Measurements from ENCODE around the gene MICALL1. TPM values are rescaled to one million over a fixed set of nuclear protein-coding genes. Genes with fewer than 3 reads are reported as not detected.

MICALL1 gene
- total RNA-seq: 60.8 and 84.4 TPM in 2 replicates

GRCh38 chr22:37905534-37906363, at the start of gene MICALL1:
TSS of gene MICALL1 (plus strand) at chr22:37906297. CDS start at chr22:37906423, 126 bp downstream.

GRCh38 chr22:37953437-37954179, 47.5 kb downstream of the MICALL1 start, which contains the start of the genes C22orf23 and POLR2F:
TSS of gene C22orf23 (minus strand) at chr22:37953601. CDS start at chr22:37953149, 452 bp downstream.
TSS of gene POLR2F (plus strand) at chr22:37953699. CDS start at chr22:37953788, 89 bp downstream.

GRCh38 chr22:37983860-37984791, 78.0 kb downstream of the MICALL1 start, which contains the start of gene SOX10:
TSS of gene SOX10 (minus strand) at chr22:37984555. CDS start at chr22:37983784, 771 bp downstream.

Other genes with a start within 250 kb of the MICALL1 start
- 4.6 and 5.5 TPM in 2 replicates for gene PDXP, start 247.6 kb upstream of the MICALL1 start, total RNA-seq
- gene LGALS1, start 230.7 kb upstream of the MICALL1 start, total RNA-seq: 3,488 and 6,007 TPM in 2 replicates
- gene NOL12, start 220.0 kb upstream of the MICALL1 start, total RNA-seq: 9.6 and 13.8 TPM in 2 replicates
- 103 and 138 TPM in 2 replicates for gene TRIOBP, start 209.2 kb upstream of the MICALL1 start, total RNA-seq
- gene GCAT, start 98.4 kb upstream of the MICALL1 start, total RNA-seq: 20.6 and 21.0 TPM in 2 replicates
- not detected in 2 replicates for gene GALR3, start 82.9 kb upstream of the MICALL1 start, total RNA-seq
- gene ANKRD54, start 62.0 kb upstream of the MICALL1 start, total RNA-seq: 27.9 and 39.4 TPM in 2 replicates
- gene EIF3L, start 56.9 kb upstream of the MICALL1 start, total RNA-seq: 376 and 379 TPM in 2 replicates
- gene C22orf23, start 47.3 kb downstream of the MICALL1 start, total RNA-seq: 0.24 and 0.65 TPM in 2 replicates
- 11.4 and 13.7 TPM in 2 replicates for gene POLR2F, start 47.4 kb downstream of the MICALL1 start, total RNA-seq
- gene SOX10, start 78.3 kb downstream of the MICALL1 start, total RNA-seq: not detected in 2 replicates
- gene PICK1, start 151.1 kb downstream of the MICALL1 start, total RNA-seq: 9.7 and 10.2 TPM in 2 replicates
- under 0.01 and 0.24 TPM in 2 replicates for gene SLC16A8, start 177.9 kb downstream of the MICALL1 start, total RNA-seq
- 0.32 and 0.49 TPM in 2 replicates for gene BAIAP2L2, start 204.4 kb downstream of the MICALL1 start, total RNA-seq